GM18951 (cell line): ENCODE data around the gene SPTB.
"Not testable (repeated sequence)": the region's sequence is repeated elsewhere in the genome, so short reads cannot be mapped to it uniquely, and the experiment has no call there.

Experiments
- POLR2A ChIP-seq: IDR thresholded peaks from 4 replicates; pipeline ENCODE4 v1.6.1; 2011; ENCODE audit warnings: mild to moderate bottlenecking; ENCODE audit not compliant: insufficient read length, insufficient read depth; ENCODE audit errors: extremely low read depth
- in situ Hi-C: fragments of 300-500 bp; cut with MboI; formaldehyde crosslinking; loops from one replicate; pipeline ENCODE4 v1.12.0; 2022; ENCODE audit warnings: low sequenced_read_pairs, mixed read lengths, inconsistent platforms; ENCODE audit not compliant: unreplicated experiment

SPTB gene

DNA sequence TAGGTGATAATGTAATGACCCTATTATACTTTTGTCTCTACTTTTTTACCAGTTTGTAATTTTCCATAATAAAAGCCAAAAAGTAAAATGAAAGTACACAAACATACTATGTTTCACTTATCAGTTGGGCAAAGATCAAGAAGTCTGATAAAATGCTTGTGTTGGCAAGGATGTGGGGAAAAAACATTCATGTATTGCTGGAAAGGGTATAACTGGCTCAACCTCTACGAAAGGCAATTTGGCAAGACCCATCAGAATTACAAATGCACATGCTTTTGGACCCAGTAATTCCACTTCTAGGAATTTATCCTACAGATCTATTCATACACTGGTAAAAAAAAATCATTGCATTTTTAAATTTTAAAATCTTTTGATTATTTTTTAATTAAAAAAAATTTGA, 68.0 kb downstream of the SPTB start:
- no peak for TF ChIP-seq POLR2A
- in situ Hi-C loops: no loop called here

DNA sequence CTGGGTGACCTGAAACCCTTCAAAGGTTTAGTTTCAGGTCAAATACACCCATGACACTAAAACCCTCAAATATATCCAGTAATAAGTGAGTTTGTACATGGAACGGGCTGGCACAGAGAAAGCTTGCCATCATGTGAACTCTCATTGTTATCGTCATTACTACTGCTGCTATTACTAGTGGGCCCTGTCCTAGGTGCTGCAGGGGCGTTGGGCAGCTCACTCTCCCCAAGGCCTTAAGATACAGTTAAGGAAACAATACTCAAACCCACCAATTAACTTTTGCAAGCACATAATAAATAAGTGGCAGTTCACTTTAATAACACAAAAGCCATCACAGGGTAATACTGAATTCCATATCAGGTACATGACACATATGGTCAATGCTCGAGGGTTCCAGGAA, 71.3 kb downstream of the SPTB start:
- in situ Hi-C loops: no loop called here
- no peak for TF ChIP-seq POLR2A

DNA sequence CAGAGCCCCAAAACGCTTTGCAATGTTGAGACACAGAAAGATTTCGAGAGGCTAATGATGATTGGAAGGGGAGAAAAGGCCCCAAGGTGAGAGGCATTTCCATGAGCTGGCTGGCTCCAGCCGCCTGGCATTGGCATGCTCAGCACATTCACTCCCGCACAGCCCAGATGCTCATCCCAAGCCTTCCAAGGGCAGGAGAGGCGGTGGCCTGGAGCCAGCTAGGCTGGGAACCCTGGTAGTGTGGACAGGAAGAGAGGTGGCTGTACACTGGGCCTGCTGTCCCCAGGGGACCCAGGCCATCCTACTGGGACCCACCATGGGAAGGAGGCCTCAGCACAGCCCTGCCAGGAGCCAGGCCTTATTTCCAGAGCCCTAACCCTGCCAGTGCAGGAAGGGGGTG, 72.2 kb downstream of the SPTB start:
- TF ChIP-seq POLR2A: no peak
- in situ Hi-C loops: no loop called here

DNA sequence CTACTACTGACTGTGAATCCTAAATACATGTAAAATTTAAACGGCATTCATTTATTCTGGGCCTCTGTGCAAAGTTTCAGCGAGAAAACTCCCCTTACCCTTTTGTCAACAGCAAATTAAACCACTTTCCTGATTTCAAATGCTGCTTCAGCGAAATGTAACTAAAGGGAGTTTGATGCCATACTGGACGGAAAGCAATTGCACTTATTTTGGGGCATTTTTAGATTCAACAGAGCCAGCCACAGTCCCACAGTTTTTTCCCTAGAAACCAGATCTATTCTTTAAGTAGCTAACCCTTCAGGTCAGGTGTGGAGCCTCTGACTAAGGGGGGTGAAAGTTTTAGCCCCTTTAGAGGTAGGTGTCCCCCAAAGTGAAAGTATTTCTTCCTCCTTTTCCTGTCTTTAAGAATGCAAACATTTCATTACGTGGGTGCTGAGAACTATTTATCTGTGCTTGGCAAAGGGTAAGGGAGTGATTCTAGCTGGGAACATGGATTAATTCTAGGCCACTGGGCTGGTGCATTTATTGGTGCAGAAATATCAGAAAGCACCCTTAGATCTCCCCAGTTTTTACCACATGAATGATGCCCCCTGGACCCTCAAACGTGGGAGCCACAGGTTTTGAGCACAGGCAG, 72.7 kb downstream of the SPTB start:
- no peak for TF ChIP-seq POLR2A
- in situ Hi-C loops: no loop called here

DNA sequence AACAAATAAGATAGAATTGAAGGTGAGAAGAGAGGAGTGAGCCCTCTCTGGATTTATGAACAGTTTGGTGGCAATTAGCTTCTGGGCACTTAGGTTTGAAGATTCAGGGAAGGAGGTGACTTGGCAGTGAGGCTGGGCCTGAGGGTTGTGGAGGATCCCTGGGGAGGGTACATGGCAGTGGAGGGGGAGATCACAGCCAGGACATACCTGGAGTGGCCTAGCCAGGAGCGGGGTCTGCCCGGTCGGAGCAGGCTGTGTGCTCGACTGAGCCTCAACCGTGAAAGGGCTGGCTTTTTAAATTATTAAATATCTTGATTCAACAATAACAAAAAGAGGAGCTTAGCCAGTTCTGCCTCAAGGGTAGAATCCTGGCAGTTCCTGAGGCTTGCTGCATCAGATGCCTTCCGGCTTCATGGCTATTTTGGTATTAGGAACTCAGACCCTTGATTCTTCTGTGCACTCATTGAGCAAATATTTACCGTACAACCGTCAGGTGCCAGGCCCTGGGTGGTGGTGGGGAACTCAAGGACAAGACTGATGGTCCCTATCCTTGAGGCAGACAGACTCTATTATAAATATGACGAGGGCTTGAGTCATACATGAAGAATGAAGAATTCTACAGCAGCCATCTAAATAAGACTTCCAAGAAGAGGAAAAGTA, 73.4 kb downstream of the SPTB start:
- TF ChIP-seq POLR2A: no peak

DNA sequence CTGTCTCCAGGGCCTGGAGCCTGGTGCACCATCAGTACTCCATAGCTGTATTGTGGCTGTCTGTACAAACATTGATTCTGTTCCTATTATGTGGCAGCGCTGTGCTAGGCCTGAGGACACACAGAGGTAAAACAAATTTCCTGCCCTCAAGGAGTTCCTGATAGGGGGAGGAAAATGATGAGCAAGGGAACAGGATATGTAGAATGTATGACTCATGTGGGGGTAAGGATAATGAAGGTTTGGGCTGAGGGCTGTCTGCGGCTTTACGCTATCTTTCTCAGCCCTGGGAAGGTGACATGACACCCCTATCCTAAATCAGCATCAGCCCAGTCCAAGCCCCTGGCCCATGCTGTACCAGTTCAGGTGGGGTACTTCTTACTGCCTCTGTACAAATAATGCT, 74.1 kb downstream of the SPTB start:
- in situ Hi-C loops: not testable (repeated sequence)

More for the DNA sequence above, 73.4 kb downstream of the SPTB start:
- in situ Hi-C loops: no loop called here

DNA sequence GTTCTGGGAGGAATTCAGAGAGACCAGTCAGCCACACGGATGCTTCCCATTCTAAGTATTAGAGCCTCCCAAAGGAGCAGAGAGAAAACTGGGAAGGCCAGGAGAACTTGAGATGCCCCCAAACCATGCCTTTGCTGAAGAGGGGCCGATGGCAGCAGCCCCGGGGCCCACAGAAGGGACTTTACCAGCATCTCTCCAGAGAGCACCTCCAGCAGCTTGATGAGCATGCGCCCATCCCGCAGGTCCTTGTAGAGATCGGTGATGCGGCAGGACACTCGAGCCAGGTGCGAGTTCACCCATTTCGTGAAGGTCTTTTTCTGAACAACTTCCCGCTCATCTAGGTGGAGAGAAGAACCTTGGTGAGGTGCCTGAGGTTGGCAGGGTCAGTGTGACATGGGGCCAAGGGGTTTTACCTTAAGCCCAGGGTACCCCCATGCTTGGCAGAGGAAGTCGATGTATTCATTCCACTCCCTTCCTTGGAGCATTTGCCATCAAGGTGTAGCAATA, 74.9 kb downstream of the SPTB start:
- TF ChIP-seq POLR2A: no peak
- in situ Hi-C loops: no loop called here

DNA sequence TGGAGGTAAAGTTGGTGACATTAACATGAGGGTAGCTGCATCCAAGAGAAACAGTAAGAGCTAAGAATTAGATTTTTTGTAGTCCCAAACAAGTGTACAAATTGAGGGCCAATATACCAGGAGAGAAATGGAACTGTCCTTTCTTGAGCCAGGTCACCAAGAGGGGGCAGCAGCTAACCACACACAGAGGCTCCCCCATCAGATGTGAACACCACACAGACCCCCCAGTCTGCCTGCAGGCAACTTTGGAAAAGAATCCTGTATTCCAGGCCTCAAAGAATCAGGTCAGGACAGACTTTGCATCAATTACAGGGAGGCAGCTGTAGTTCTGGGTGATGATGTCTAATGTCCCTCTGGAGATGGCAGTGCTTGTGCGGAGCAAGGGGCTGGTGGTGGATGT, 77.9 kb downstream of the SPTB start:
- in situ Hi-C loops: no loop called here
- TF ChIP-seq POLR2A: no peak

DNA sequence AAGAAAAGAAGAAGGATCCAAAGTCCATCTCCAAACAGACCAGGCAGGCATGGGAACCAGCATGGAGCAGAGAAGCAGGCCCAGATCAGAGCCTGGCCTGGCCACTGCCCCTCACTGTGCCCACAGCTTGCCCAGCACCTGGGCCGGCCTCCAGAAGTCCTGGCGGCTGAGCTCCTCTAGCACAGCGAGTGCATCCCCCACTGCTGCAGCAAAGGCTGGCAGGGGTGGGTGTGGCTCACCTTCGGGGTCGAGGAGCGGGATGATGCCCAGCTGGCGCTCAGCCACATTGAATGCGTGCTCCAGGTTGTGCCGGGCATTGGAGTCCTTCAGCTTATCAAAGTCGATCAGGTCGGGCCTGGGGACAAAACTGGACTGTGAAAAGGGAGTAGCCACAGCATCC, 78.7 kb downstream of the SPTB start:
- TF ChIP-seq POLR2A: no peak
- in situ Hi-C loops: no loop called here

DNA sequence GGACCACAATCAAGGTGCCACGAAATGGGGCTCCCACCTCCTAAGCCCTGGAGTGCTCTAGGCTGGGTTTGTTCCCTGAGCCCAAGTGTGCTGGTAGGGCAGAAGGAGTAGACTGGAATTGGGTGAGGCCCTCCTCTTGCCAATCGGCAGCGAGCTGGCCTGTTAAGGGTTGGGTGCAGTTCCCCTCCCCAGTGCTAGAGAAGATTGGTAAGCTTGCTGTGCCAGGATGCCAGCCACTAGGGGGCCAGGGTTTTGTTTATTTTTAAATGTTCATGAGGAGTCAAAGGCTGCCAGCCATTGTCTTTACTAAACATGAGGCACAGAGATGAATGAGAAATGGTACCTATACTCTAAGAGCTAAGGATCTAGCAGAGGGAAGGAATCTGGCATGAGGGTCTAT, 79.7 kb downstream of the SPTB start:
- in situ Hi-C loops: no loop called here
- TF ChIP-seq POLR2A: no peak

DNA sequence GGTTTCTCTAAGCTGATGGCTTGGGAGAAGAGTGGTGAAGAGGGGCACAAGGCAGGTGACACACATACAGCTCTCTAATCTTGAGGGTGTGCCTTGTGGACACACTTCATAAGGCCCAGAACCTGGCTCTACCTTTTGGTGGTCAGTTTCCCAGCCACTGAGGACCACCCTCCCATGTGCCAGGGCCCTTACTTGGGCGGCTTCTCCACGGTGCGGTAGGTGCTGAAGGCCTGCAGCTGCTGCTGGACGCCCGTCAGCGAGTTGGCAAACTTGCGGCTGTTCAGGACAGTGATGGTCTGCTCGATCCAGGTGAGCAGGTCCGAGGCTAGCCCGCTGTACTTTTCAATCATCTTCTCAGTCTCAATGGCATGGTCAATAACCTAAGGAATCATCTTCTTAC, 80.2 kb downstream of the SPTB start:
- in situ Hi-C loops: no loop called here
- no peak for TF ChIP-seq POLR2A

DNA sequence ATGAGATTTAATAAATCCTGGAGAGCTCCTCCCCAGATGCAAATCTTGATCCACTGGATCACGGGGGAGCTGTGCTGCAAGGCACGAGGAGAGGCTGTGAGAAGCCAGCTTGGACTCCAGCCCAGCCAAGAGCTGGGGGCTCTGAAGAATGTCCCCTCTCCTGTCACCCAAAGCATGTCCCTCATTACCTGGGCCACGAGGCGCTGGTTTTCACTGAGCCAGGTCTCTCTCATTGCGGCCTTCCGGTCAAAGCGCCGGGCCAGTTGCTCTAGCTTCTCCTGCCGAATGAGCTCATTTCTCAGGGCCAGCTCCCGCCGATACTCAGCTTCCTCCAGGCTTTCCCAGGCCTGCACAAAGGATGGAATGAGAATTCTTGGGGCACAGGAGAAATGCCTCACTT, 83.3 kb downstream of the SPTB start:
- in situ Hi-C loops: no loop called here
- TF ChIP-seq POLR2A: no peak

DNA sequence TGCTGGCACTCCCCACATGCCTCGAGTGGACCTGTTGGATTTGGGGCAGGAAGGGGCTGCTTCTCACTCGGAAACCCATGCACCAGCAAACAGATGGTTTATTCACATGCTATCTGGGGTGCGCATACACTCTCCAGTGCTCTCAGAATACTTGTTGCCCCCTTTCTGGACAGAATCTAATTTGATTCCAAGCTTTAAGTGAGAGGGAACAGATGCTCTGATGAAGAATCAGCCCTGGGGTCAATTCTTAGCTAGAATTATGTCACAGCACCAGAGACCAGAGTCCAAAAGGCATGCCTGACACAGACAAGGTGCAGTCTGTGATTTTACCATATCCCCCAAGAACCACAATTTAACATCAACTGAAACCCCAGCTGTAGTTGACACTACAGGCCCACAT, 83.8 kb downstream of the SPTB start:
- in situ Hi-C loops: no loop called here
- no peak for TF ChIP-seq POLR2A

DNA sequence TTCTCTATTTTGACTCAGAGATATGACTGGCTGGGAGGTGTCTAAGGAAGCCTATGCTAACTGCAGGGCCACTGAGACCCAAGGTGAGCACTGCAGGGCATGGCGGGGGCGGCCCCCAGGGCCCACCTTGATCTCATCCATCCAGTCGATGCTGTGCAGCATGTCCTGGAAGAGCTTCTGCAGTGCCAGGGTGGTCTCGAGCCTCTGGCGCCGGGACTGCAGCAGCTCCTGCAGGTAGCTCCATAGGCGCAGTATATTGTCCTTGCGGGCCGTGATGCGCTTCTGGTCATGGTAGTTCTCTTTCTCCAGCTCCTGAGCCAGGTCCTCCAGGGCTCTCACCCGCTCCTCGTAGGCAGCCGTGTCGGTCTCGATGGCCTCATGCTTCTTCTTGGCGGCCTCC, 84.5 kb downstream of the SPTB start:
- no peak for TF ChIP-seq POLR2A
- in situ Hi-C loops: no loop called here
